ENCODE data around the gene PHKG1.
A peak's percentile ranks its signal among the peaks of the same experiment; 100 is the strongest.
"Not testable (repeated sequence)": the region's sequence is repeated elsewhere in the genome, so short reads cannot be mapped to it uniquely, and the experiment has no call there.

Gene PHKG1

DNA sequence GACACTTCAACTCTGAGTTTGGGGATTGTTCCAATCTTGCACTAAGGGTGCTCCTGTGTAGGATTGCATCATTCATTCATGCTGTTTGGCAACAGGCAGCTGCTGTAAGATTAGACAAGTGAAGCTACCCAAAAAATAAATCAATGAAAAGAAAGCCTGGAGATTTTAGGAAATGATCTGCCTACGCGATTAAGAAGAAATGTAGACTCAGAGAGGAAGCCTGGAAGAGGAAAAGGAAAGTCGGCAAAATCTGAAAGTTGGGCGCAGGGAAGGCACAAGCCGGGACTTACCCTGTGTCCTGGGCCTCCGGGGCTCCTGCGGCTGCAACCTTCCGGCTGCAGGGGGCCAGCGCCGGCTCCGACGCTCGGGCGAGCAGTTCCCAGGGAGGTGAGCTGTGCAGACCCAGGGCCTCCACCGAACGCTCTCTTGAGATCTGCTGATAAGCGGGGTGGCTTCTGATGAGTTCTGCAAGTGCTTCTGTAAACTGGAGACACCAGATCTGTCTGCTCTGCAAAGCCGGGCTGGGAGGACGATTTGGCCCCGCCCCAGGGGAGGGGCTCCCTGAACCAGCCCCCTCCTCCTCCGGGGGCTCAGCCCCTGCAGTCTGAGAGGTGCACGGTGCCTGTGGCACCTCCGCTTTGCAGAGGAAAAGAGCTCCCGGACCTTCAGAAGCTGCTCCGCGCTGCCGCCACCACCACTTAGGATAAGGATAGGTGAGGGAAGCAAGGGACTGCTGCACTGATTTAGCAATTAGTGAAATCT is 58.9 kb downstream of the PHKG1 start:
- DNase-seq: peak; percentile 75

DNA sequence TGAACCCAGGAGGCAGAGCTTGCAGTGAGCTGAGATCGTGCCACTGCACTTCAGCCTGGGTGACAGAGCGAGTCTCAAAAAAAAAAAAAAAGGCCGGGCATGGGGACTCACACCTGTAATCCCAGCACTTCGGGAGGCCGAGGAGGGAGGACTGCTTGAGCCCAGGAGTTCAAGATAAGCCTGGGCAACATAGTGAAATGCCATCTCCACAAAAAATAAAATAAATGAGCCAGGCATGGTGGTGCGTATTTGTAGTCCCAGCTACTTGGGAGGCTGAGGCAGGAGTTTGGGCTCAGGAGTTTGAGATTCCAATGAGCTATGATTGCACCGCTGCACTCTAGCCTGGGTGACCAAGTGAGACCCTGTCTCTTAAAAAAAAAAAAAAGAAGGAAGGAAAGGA is 60.2 kb downstream of the PHKG1 start:
- not testable (repeated sequence) for DNase-seq

DNA sequence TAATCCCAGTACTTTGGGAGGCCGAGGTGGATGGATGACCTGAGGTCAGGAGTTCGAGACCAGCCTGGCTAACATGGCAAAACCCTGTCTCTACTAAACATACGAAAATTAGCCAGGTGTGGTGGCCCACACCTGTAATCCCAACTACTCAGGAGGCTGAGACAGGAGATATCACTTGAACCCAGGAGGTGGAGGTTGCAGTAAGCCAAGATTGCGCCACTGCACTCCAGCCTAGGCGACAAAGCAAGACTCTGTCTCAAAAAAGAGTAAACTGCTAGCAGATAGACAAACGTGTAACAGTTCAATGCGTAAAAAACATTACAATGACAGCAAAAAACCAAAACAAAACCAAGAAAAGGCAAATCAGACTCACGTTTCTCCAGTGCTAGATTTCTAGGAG is 61.2 kb downstream of the PHKG1 start:
- DNase-seq: not testable (repeated sequence)

DNA sequence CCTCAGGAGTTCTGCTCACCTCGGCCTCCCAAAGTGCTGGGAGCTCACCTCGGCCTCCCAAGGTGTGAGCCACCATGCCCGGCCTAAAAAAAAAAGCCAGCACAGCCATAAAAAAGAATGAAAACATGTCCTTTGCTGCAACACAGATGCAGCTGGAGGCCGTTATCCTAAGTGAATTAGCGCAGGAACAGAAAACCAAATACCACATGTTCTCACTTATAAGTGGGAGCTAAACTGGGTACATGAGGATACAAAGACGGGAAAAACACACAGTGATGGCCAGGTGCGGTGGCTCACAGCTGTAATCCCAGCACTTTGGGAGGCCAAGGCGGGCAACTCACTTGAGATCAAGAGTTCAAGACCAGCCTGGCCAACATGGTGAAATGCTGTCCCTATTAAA is 62.4 kb downstream of the PHKG1 start:
- DNase-seq: no peak

Measured in fibroblast of skin of right quadriceps (primary cell).